NT2/D1 (cell line): ENCODE measurements around the gene SLC2A1.

Experiments
- SUZ12 ChIP-seq: IDR thresholded peaks from 2 replicates; pipeline ENCODE4 v1.6.1; 2011; ENCODE audit not compliant: insufficient read length, insufficient read depth; ENCODE audit errors: extremely low read depth
- YY1 ChIP-seq: IDR thresholded peaks from 2 replicates; pipeline ENCODE4 v1.6.1; 2011; ENCODE audit not compliant: insufficient read length, insufficient read depth

- TF ChIP-seq YY1 (no peak), SUZ12 (no peak)
Measured at GRCh38 chr1:42926235-42926878, 32.3 kb downstream of the SLC2A1 start.
